Measurements from ENCODE around the gene RFX5. TPM values are rescaled to one million over a fixed set of nuclear protein-coding genes. Genes with fewer than 3 reads are reported as not detected.

Gene RFX5
- total RNA-seq, 1 experiment from 2014 or later: 72.7 TPM

DNA sequence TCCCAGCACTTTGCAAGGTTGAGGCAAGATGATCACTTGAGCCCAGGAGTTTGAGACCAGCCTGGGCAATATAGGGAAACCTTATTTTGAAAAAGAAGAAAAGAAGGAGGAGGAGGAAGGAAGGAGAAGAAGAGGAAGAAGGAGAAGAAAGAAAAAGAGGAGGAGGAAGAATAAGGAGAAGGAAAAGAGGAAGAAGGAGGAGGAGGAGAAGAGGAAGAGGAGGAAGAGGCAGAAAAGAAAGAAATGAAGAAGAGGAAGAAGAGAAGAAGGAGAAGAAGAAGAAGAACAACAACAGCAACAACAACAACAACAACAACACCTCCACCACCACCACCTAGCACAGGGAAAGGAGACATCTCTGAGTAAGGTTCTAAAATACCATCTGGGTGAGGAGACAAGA lies 14.8 kb upstream of the RFX5 start:
- TF ChIP-seq, protein P1, sequence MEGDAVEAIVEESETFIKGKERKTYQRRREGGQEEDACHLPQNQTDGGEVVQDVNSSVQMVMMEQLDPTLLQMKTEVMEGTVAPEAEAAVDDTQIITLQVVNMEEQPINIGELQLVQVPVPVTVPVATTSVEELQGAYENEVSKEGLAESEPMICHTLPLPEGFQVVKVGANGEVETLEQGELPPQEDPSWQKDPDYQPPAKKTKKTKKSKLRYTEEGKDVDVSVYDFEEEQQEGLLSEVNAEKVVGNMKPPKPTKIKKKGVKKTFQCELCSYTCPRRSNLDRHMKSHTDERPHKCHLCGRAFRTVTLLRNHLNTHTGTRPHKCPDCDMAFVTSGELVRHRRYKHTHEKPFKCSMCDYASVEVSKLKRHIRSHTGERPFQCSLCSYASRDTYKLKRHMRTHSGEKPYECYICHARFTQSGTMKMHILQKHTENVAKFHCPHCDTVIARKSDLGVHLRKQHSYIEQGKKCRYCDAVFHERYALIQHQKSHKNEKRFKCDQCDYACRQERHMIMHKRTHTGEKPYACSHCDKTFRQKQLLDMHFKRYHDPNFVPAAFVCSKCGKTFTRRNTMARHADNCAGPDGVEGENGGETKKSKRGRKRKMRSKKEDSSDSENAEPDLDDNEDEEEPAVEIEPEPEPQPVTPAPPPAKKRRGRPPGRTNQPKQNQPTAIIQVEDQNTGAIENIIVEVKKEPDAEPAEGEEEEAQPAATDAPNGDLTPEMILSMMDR (conservative IDR thresholded peaks at IDR 0.05): no peak

More for the DNA sequence above, 14.8 kb upstream of the RFX5 start:
- no peak overlapping the region for H3K27ac ChIP-seq (ENCODE audit: insufficient read length, low read depth, low read length)
- no peak overlapping the region for H3K9ac ChIP-seq (ENCODE audit: extremely low read depth, insufficient read length, low read length)
- no peak overlapping the region for H3K18ac ChIP-seq (ENCODE audit: insufficient read length, low read depth, low read length)
- no peak overlapping the region for H2BK120ac ChIP-seq (ENCODE audit: low read depth, low read length, poor library complexity, severe bottlenecking)
- H4K5ac ChIP-seq (ENCODE audit: insufficient read length, low read depth, low read length): no peak overlapping the region
- no peaks in the 10 kb centered on the region for H3K79me2 ChIP-seq (ENCODE audit: insufficient read depth, low read length)
- H2BK15ac ChIP-seq (ENCODE audit: low read depth, low read length): no peak overlapping the region
- no peak overlapping the region for H4K91ac ChIP-seq (ENCODE audit: insufficient read length, low read depth, low read length)
- H4K20me1 ChIP-seq (ENCODE audit: control insufficient read depth, insufficient read depth, insufficient read length): no peaks in the 10 kb centered on the region
- H2BK20ac ChIP-seq (ENCODE audit: low read depth, low read length, poor library complexity, severe bottlenecking): no peak overlapping the region
- H3K14ac ChIP-seq (ENCODE audit: insufficient read depth, low read length): no peak overlapping the region
- no peaks in the 10 kb centered on the region for H3K23me2 ChIP-seq (ENCODE audit: insufficient read length, low read depth, low read length, poor library complexity, severe bottlenecking)
- no peaks in the 10 kb centered on the region for H3K79me1 ChIP-seq (ENCODE audit: insufficient read depth, low read depth, low read length, poor library complexity, severe bottlenecking)
- H3K4me3 Mint-ChIP-seq: no peak overlapping the region
- H3K27ac Mint-ChIP-seq: no peak overlapping the region
- no peak for DNase-seq
- H3K4ac ChIP-seq (ENCODE audit: low read depth, low read length): no peak overlapping the region
- H3K27me3 Mint-ChIP-seq (ENCODE audit: low read depth): no peaks in the 10 kb centered on the region; the same call in 1 of the 2 replicates
- H2BK5ac ChIP-seq (ENCODE audit: insufficient read length, low read length): no peak overlapping the region
- no peaks in the 10 kb centered on the region for H3K27me3 ChIP-seq (ENCODE audit: insufficient read depth, low read length)
- no peak overlapping the region for H4K8ac ChIP-seq (replicated peaks; ENCODE audit: insufficient read length, low read depth, low read length)
- no peaks in the 10 kb centered on the region for H3K4me1 ChIP-seq (ENCODE audit: insufficient read depth, low read length)
- no peaks in the 10 kb centered on the region for H3K4me1 Mint-ChIP-seq
- H3K9me3 ChIP-seq (ENCODE audit: control insufficient read depth, low read depth, low read length): no peaks in the 10 kb centered on the region
- H3K9me3 Mint-ChIP-seq: peaks cover 29 to 30% of the 10 kb centered on the region in 2 experiments
- H3K56ac ChIP-seq (ENCODE audit: insufficient read length, low read depth, low read length): no peak overlapping the region
- peaks cover 25 to 40% (median 36%) of the 10 kb centered on the region in 3 experiments for H3K36me3 Mint-ChIP-seq (ENCODE audit: insufficient read depth in 1 of 3, low read depth in 3 of 3)
- no peak overlapping the region for H3K4me2 ChIP-seq (ENCODE audit: insufficient read depth, insufficient read length, low read length)
- no peak overlapping the region for H3T11ph ChIP-seq (ENCODE audit: low read length)
- H3K23ac ChIP-seq (ENCODE audit: insufficient read length, low read depth, low read length): no peak overlapping the region
- H2AFZ ChIP-seq (ENCODE audit: low read length): no peak overlapping the region
- no peak overlapping the region for H2BK12ac ChIP-seq (ENCODE audit: insufficient read length, low read depth, low read length)
- no peak overlapping the region for H2AK5ac ChIP-seq (ENCODE audit: insufficient read length, low read length)

Data from H9 (cell line).